Measurements from ENCODE around the gene ADPRM. TPM values are rescaled to one million over a fixed set of nuclear protein-coding genes. Genes with fewer than 3 reads are reported as not detected.

Gene ADPRM
- total and polyA plus RNA-seq, 2 donors (not counting 3 experiments of a cell fraction or from before 2014, with no cell fraction given), result 7.4 to 7.6 TPM

DNA sequence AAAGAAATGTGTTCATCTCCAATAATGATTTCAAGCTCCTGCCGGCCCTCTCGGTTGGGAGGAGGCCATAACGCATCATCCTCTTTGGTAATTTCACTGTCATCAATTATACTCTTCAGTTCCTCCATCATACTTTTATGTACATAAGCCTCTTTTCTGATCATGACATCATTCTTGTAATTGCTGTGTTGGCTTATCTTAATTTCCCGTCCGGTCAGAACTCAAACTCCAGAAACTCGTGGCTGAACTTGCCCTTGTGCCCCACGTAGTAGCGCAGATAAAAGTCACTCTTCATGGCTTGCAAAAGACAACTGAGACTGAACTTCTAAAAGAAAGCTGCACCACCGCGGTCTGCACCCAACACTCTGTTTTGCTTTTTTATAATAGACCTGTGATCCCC, 18.8 kb downstream of the ADPRM start:
- BruUV-seq (replicated peaks), result no TSS peak
- dilution Hi-C loops (cut with MboI; ENCODE audit: extremely low pct_ligation_motif_present, low sequenced_read_pairs), result no loop called here
- H3K4me3 ChIP-seq (replicated peaks in 1 of 3; ENCODE audit: insufficient read depth in 1 of 3, low read depth in 1 of 3, low read length in 3 of 3), result no peak overlapping the region
- H3K79me2 ChIP-seq (ENCODE audit: control insufficient read depth, insufficient read depth, low read length), result no peaks in the 10 kb centered on the region
- H3K4me2 ChIP-seq (ENCODE audit: insufficient read depth, low read length), result no peak overlapping the region
- no peaks in the 10 kb centered on the region for H3K27me3 ChIP-seq (ENCODE audit: control insufficient read depth in 2 of 2, insufficient read depth in 2 of 2, low read length in 2 of 2)
- intact Hi-C loops (cut with micrococcal nuclease), result no loop called here
- no peak overlapping the region for H3K27ac ChIP-seq (ENCODE audit: insufficient read depth, low read depth, low read length)
- ChIA-PET CTCF (interaction anchor here (0.8 kb wide), 1 partner anchor 21 kb away, joined by 3 read pairs; no protein-coding TSS in a partner anchor), POLR2A (no interaction called here)
- no peak for TF ChIP-seq JUN (IDR thresholded peaks at IDR 0.05; ENCODE audit: borderline replicate concordance, insufficient read depth, insufficient read length, low read depth)
- no peak for TF ChIP-seq FOS (IDR thresholded peaks at IDR 0.05; ENCODE audit: borderline replicate concordance, insufficient read depth, low read length)
- no peak for TF ChIP-seq MYC (IDR thresholded peaks at IDR 0.05; ENCODE audit: low read depth, low read length)
- no peak for TF ChIP-seq EZH2 (IDR thresholded peaks at IDR 0.05; ENCODE audit: borderline replicate concordance, low read depth, low read length, severe bottlenecking)
- TF ChIP-seq POLR2A (IDR thresholded peaks at IDR 0.05; ENCODE audit: low read depth, low read length), result no peak
- TF ChIP-seq, protein P1, sequence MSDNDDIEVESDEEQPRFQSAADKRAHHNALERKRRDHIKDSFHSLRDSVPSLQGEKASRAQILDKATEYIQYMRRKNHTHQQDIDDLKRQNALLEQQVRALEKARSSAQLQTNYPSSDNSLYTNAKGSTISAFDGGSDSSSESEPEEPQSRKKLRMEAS (IDR thresholded peaks at IDR 0.05; ENCODE audit: insufficient read depth, insufficient read length), result no peak
- no peak for TF ChIP-seq POLR2AphosphoS5 (IDR thresholded peaks at IDR 0.05; ENCODE audit: insufficient read depth, low read depth, low read length)
- TF ChIP-seq, protein P2, sequence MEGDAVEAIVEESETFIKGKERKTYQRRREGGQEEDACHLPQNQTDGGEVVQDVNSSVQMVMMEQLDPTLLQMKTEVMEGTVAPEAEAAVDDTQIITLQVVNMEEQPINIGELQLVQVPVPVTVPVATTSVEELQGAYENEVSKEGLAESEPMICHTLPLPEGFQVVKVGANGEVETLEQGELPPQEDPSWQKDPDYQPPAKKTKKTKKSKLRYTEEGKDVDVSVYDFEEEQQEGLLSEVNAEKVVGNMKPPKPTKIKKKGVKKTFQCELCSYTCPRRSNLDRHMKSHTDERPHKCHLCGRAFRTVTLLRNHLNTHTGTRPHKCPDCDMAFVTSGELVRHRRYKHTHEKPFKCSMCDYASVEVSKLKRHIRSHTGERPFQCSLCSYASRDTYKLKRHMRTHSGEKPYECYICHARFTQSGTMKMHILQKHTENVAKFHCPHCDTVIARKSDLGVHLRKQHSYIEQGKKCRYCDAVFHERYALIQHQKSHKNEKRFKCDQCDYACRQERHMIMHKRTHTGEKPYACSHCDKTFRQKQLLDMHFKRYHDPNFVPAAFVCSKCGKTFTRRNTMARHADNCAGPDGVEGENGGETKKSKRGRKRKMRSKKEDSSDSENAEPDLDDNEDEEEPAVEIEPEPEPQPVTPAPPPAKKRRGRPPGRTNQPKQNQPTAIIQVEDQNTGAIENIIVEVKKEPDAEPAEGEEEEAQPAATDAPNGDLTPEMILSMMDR (IDR thresholded peaks at IDR 0.05; ENCODE audit: extremely low read depth in 1 of 2, insufficient read depth in 1 of 2, low read depth in 1 of 2, low read length in 2 of 2), result no peak
- no peak for TF ChIP-seq GATA2 (IDR thresholded peaks at IDR 0.05; ENCODE audit: insufficient read depth, insufficient read length, low read depth, low read length)
- FAIRE-seq, result no peak
- H2AFZ ChIP-seq (ENCODE audit: low read depth, low read length), result no peak overlapping the region
- no peaks in the 10 kb centered on the region for H3K4me1 ChIP-seq (ENCODE audit: control insufficient read depth, extremely low read depth, insufficient read depth, low read length)
- H4K20me1 ChIP-seq (replicated peaks; ENCODE audit: control insufficient read depth, extremely low read depth, insufficient read depth, low read length), result no peaks in the 10 kb centered on the region
- no peak overlapping the region for H3K9ac ChIP-seq (replicated peaks; ENCODE audit: extremely low read depth, insufficient read depth, low read length)
- H3K36me3 ChIP-seq (ENCODE audit: control insufficient read depth in 2 of 2, extremely low read depth in 1 of 2, insufficient read depth in 2 of 2, low read length in 2 of 2), result peaks cover 3 to 9% of the 10 kb centered on the region in 2 experiments
- no peaks in the 10 kb centered on the region for H3K9me3 ChIP-seq (replicated peaks; ENCODE audit: control insufficient read depth, insufficient read depth, low read length)
- DNase-seq (ENCODE audit: low read depth, low spot score), result no peak
- no peaks in the 10 kb centered on the region for H3K9me1 ChIP-seq (replicated peaks; ENCODE audit: control insufficient read depth, extremely low read depth, insufficient read depth, low read length)

All from endothelial cell of umbilical vein (primary cell).